ENCODE data around the gene XPR1.

The XPR1 gene

DNA sequence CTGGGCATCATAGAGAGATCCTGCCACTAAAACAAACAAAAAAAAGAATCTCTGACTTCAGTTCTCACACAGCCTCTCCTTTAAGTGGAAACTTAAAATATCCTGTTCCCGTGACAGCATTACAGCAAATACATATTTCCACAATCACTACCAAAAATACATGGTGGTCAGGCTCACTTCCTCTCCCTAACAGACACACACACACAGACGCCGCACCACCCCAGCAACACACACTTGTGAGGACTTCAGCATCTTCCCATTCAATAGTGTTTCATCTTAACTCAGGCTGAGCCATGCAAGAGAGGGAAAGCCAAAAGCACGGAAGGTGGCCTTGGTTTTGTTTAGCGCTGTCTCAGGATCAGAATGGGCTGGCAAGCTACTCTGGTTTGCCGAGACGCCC lies 302.7 kb downstream of the XPR1 start:
- DNase-seq (ENCODE audit: low spot score in 2 of 2) = no peak
- H3K4me3 ChIP-seq = no peak overlapping the region
- no peaks in the 10 kb centered on the region for H3K27me3 ChIP-seq (ENCODE audit: low read depth)
- H3K4me1 ChIP-seq = no peaks in the 10 kb centered on the region
- in situ Hi-C loops (cut with MboI; ENCODE audit: low sequenced_read_pairs) = no loop called here
- no peaks in the 10 kb centered on the region for H3K36me3 ChIP-seq (replicated peaks)
- H3K9me3 ChIP-seq = no peaks in the 10 kb centered on the region

DNA sequence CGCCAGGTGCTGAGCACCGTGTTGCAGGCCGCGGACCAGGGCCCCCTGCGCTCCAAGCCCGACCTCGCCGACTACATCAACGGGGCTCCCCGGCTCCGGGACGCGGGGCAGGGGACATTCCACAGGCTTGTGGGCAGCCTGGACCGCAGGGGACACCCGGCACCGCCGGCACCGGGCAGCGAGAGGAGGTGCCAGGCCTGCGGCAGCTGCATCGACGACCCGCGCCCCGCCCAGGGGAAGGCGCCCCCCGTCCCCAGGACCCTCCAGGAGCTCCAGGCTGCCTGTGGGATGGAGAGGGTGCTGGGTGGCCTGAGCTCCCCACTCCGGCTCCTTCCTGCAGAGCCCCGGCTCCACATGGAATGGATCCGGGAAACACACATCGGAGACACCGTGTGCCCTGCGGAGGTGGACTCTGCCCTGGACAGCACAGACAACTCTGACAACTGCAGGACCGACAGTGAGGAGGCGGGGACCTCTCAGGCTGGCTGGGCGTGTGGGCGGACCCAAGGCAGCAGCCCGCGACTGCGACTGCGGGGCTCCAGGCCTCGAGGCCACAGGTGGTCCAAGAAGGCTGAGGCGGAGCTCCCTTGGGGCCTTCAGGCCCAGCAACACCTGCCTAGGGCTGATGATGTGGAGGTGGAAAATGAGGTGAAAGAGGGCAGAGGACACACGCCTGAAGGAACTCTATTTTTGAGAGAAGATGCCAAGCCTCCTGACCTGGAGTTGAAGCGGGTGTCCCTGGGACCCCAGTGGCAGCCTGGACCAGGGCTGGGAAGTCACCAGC lies 303.7 kb downstream of the XPR1 start:
- Histone ChIP-seq H3K27me3 (ENCODE audit: low read depth) (no peaks in the 10 kb centered on the region), H3K36me3 (replicated peaks) (no peaks in the 10 kb centered on the region), H3K4me3 (no peak overlapping the region), H3K4me1 (no peaks in the 10 kb centered on the region), H3K9me3 (no peaks in the 10 kb centered on the region)
- in situ Hi-C loops (cut with MboI; ENCODE audit: low sequenced_read_pairs) = no loop called here
- no peak for DNase-seq (ENCODE audit: low spot score in 2 of 2)

DNA sequence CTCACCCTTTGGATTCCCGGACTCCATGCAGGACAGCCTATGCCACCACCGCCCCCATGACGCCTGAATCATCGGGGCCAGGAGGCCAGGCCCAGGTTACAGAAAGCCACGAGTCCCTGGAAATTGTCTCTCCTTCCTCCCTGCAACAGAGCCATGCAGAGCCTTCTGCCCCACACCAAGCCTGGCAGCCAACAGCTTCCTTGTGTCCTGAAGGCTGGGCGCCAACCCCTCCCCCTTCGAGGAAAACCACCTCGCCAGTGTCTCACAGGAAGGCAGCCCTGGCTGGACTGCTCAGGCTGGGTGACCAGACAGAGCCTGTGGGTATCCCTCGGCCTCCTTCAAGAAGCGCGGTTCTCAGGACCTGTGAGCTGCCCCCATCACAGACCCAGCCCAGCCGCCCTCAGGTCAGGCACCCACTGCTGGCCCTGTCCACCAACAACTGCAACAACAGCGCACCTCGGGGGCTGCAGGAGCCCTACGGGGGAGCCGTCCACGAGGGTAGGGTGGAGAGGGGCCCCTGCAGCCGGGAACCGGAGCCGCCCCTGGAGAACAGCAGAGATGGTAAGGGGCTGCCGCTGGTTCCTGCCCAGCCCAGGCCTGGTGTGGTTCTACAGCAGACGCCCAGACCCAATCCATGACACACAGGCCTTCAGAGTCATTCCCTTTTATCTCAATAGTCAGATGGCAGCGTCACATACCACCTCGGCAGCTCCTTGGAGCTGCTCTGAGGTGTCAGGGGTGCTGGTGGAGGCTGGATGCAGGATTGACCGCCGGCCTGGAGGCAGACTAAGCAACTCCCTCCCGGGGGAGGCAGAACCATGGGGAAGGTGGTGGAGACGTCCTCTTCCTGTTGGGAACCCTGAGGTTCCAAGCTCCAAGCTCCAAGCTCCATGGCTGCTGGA lies 304.5 kb downstream of the XPR1 start:
- H3K4me1 ChIP-seq = no peaks in the 10 kb centered on the region
- no peaks in the 10 kb centered on the region for H3K27me3 ChIP-seq (ENCODE audit: low read depth)
- no peaks in the 10 kb centered on the region for H3K36me3 ChIP-seq (replicated peaks)
- H3K4me3 ChIP-seq = no peak overlapping the region
- H3K9me3 ChIP-seq = no peaks in the 10 kb centered on the region
- in situ Hi-C loops (cut with MboI; ENCODE audit: low sequenced_read_pairs) = no loop called here
- DNase-seq (ENCODE audit: low spot score in 2 of 2) = no peak

DNA sequence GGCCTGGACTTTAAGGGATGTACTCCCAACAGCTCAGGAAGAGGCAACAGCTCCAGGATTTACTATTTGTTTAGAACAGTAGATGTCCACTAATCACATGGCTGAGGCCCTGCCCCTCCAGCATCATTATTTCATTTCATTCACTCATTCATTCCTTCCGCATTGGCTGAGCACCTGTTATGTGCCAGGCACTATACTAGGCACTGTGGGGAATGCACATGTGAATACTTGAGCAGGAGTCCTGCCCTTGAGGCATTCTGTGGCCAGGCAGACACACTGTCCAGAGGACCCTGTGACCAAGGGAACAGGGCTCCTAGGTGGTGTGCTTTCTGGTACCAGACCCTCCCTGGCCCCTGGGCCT lies 305.2 kb downstream of the XPR1 start:
- H3K9me3 ChIP-seq = no peaks in the 10 kb centered on the region
- DNase-seq (ENCODE audit: low spot score in 2 of 2) = no peak
- no peaks in the 10 kb centered on the region for H3K36me3 ChIP-seq (replicated peaks)
- in situ Hi-C loops (cut with MboI; ENCODE audit: low sequenced_read_pairs) = no loop called here
- H3K27me3 ChIP-seq (ENCODE audit: low read depth) = no peaks in the 10 kb centered on the region
- H3K4me1 ChIP-seq = no peaks in the 10 kb centered on the region
- no peak overlapping the region for H3K4me3 ChIP-seq

DNA sequence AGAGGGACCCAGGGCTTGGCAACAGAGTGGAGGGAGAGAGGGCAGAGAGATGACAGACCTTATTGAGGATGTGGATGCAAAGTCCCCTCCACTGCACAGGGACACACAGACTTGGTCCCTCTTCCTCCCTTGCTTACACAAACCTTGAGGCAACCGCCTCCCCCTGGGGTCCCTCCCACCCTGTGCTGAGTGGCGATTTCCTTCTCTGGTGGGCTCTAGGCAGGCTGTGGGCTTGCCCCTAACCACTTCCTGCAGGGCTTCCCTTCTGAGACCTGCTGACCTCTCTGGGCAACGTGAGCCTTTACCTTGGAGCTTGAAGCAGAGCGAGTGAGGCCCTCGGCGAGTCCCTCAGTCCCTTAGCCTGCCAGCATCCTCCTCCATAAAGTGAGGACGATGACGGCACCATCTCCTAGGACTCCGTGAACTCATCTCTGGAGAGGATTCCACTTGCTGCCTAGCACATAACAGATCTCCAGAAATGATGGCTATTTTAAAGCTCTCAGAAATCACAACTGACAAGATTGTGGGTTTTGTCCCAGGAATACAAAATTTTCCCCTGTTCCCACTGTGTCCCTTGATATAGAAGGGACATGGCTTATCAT lies 305.9 kb downstream of the XPR1 start:
- Histone ChIP-seq H3K4me1 (no peaks in the 10 kb centered on the region), H3K4me3 (no peak overlapping the region), H3K27me3 (ENCODE audit: low read depth) (no peaks in the 10 kb centered on the region), H3K9me3 (no peaks in the 10 kb centered on the region), H3K36me3 (replicated peaks) (no peaks in the 10 kb centered on the region)
- DNase-seq (ENCODE audit: low spot score in 2 of 2) = no peak
- in situ Hi-C loops (cut with MboI; ENCODE audit: low sequenced_read_pairs) = no loop called here

DNA sequence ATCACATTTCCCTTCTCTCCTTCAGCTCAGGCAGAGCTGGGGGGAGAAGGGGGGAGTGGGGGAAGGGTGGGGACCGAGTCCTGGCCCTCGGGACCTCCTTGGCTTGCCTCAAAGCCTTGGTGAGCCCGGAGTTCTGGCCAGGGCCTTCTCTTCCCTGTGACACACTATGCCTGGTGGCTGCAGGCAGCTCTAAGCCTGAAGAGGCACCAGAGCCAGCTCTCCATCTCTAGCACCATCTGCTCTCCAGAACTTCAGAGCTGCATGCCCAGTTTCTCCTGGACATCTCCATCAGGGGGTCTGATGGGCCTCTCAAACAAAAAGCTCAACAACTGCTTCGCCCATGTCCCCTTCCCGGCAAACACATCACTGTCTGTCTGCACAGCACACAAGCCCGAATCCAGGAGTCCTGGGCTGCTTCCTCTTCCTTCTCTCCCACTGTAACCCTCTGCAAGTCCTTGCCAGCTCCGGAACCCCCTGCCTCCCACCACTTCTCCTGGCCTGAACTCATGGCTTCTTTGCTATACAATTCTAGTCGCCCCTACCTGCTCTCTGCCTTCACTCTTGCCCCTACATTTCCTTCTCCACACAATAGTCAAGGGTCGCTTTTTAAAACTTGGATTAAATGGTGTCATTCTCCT lies 307.4 kb downstream of the XPR1 start:
- no peak for DNase-seq (ENCODE audit: low spot score in 2 of 2)
- Histone ChIP-seq H3K4me3 (no peak overlapping the region), H3K27me3 (ENCODE audit: low read depth) (no peaks in the 10 kb centered on the region), H3K4me1 (no peaks in the 10 kb centered on the region), H3K9me3 (no peaks in the 10 kb centered on the region), H3K36me3 (replicated peaks) (no peaks in the 10 kb centered on the region)
- in situ Hi-C loops (cut with MboI; ENCODE audit: low sequenced_read_pairs) = no loop called here

DNA sequence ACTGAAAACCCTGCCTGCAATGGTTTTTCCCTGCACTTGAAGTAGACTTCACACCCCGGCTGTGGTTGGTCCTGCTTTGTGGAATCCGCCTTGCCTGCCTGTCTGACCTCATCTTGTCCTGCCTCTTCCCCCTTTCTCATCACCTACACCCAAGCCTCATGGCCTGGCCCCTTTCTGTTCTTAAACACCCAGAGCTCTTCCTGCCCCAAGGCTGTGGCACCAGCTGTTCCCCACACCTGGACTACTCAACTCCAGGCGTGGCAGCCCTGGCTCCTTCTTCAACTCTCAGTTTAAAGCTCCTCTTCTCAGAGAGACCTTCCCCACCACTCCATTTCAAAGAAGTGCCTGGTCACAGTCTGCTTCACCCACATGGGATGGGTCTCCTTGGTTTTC lies 307.9 kb downstream of the XPR1 start:
- DNase-seq (ENCODE audit: low spot score in 2 of 2) = no peak
- no peaks in the 10 kb centered on the region for H3K36me3 ChIP-seq (replicated peaks)
- H3K27me3 ChIP-seq (ENCODE audit: low read depth) = no peaks in the 10 kb centered on the region
- in situ Hi-C loops (cut with MboI; ENCODE audit: low sequenced_read_pairs) = no loop called here
- no peaks in the 10 kb centered on the region for H3K9me3 ChIP-seq
- no peaks in the 10 kb centered on the region for H3K4me1 ChIP-seq
- no peak overlapping the region for H3K4me3 ChIP-seq
